GM13976 (cell line): Measurements from ENCODE around the gene DPP7.

Experiments used
- DNase-seq: peaks from one replicate; pipeline ENCODE4 v3.0.0; 2012; ENCODE audit warnings: low spot score
- CTCF ChIP-seq: IDR thresholded peaks from 2 replicates; pipeline ENCODE4 v1.5.1; 2012; ENCODE audit warnings: borderline replicate concordance, mild to moderate bottlenecking; ENCODE audit not compliant: insufficient read depth; ENCODE audit errors: extremely low read depth, missing control alignments, control extremely low read depth
- in situ Hi-C: fragments of 300-500 bp; cut with MboI; formaldehyde crosslinking; loops from one replicate; pipeline ENCODE4 v1.12.0; 2022; ENCODE audit warnings: low sequenced_read_pairs, mixed read lengths, inconsistent platforms; ENCODE audit not compliant: unreplicated experiment

Gene DPP7

GRCh38 chr9:137114613-137115393 is at the start of gene DPP7:
Gene DPP7 (minus strand): TSS chr9:137114733. CDS start chr9:137114713, 20 bp downstream.
- TF ChIP-seq CTCF = no peak
- DNase-seq = peak; percentile 96

DNA sequence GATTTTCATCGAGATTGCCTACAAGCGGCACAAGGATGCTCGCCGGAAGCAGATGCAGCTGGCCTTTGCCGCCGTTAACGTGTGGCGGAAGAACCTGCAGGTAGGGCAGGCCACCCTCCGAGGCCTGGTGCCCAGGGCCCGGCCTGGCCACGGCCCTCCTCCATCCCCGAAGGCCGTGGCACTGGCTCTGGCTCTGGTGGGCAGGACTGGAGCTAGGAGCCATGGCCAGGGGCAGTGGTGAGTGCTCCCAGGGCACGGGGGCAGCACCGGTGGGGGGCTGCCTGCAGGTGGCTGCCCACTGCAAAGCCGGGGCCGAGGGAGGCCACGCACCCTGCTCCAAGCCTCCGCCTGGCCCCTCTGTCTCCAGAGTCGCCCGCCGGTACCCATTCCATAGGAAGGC is 49.3 kb upstream of the DPP7 start:
- no peak for DNase-seq
- TF ChIP-seq CTCF = no peak
- in situ Hi-C loops = no loop called here

More at GRCh38 chr9:137114613-137115393, at the start of gene DPP7:
- in situ Hi-C loops = loop anchor here (5.0 kb wide), 1 partner anchor 112 kb away; the partner anchor contains the start of genes CYSRT1 and RNF224

DNA sequence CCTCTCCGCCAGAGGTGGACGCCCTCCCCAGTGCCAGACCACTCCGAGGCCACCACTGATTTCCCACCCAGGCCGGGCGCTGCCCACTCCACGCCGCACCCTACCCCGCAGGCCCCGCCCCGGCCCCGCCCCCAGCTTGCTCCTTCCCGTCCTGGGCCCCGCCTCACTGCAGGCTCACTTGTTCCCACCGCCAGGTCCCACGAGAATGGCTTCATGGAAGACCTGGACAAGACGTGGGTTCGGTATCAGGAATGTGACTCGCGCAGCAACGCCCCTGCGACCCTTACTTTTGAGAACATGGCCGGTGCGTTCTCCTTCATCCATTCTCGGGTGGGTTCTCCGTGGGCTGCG is 48.8 kb upstream of the DPP7 start:
- in situ Hi-C loops = no loop called here

GRCh38 chr9:137162505-137163364 is 48.2 kb upstream of the DPP7 start:
- TF ChIP-seq CTCF = no peak
- DNase-seq = no peak
- in situ Hi-C loops = no loop called here

More for the DNA sequence above, 48.8 kb upstream of the DPP7 start:
- no peak for DNase-seq
- TF ChIP-seq CTCF = no peak

DNA sequence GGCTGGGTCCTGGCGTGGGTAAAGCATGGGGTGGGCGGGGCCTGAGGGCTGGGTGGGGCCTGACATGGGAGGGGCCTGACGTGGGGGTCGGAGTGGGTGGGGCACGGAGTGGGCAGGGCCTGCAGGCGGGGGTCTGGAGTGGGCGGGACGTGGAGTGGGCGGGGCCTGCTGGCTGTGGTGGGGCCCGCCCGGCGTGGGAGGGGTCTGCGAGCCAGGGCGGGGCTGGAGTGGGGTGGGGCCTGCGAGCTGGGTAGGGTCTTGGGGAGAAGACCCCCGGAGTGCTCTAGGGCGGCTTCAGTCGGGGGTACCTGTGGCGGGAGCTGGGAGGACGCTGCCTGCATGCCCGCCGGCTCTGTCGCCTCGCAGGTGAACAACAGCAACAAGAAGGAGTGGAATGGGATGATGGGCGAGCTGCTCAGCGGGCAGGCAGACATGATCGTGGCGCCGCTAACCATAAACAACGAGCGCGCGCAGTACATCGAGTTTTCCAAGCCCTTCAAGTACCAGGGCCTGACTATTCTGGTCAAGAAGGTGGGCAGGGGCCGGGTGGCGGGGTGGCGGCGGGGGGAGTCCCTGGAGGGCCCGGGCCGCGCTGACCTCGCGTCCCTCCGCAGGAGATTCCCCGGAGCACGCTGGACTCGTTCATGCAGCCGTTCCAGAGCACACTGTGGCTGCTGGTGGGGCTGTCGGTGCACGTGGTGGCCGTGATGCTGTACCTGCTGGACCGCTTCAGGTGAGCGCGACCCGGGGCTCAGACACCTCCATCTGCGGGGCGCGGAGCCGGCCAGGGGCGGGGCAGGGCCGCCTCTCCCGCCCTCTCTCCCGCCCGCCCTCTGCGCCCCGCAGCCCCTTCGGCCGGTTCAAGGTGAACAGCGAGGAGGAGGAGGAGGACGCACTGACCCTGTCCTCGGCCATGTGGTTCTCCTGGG is 47.3 kb upstream of the DPP7 start:
- in situ Hi-C loops = no loop called here
- TF ChIP-seq CTCF = no peak
- no peak for DNase-seq

- in situ Hi-C loops = no loop called here
- no peak for DNase-seq
- TF ChIP-seq CTCF = no peak
Measured at GRCh38 chr9:137160716-137161557, 46.4 kb upstream of the DPP7 start.
